ENCODE results near the gene ATAD3C. TPM values are rescaled to one million over a fixed set of nuclear protein-coding genes. Genes with fewer than 3 reads are reported as not detected.
"Not testable (repeated sequence)": the region's sequence is repeated elsewhere in the genome, so short reads cannot be mapped to it uniquely, and the experiment has no call there.

ATAD3C gene
- total and polyA plus RNA-seq, 8 donors = 0.25 to 5.2 (median 1.1) TPM; not detected in 2

GRCh38 chr1:1427820-1428148, 21.7 kb upstream of the ATAD3C start:
- WGBS, 5 donors = 2% methylated on average over 7 to 19 of the region's 22 CpGs; no CpG with 5 or more reads in 3 of the 5 donors
- intact Hi-C loops (cut with DNase I; ENCODE audit: low total_unique reads) = no loop called here
- peaks cover 0 to 29% (median 4%) of the 10 kb centered on the region in 3 donors for H3K27me3 ChIP-seq
- H3K36me3 ChIP-seq = no peaks in the 10 kb centered on the region
- DNase-seq = no peak
- peaks cover 39 to 57% (median 46%) of the 10 kb centered on the region in 4 donors for H3K4me1 ChIP-seq
- no peaks in the 10 kb centered on the region for H3K9me3 ChIP-seq
- H3K27ac ChIP-seq = peak overlapping the region in 3 of 5 donors; percentile 14 to 83 (median 76)
- peak overlapping the region; percentile 38 to 52 (median 48) for H3K4me3 ChIP-seq
- TF ChIP-seq POLR2AphosphoS5 (IDR thresholded peaks at IDR 0.05) (no peak), EP300 (IDR thresholded peaks at IDR 0.05) (no peak), CTCF (IDR thresholded peaks at IDR 0.05) (no peak), POLR2A (IDR thresholded peaks at IDR 0.05) (no peak)

GRCh38 chr1:1428174-1428573, 21.3 kb upstream of the ATAD3C start:
- Histone ChIP-seq H3K9me3 (no peaks in the 10 kb centered on the region), H3K4me3 (no peak overlapping the region), H3K4me1 (peaks cover 42 to 60% (median 47%) of the 10 kb centered on the region in 4 donors), H3K36me3 (no peaks in the 10 kb centered on the region), H3K27me3 (peaks cover 0 to 29% (median 4%) of the 10 kb centered on the region in 3 donors), H3K27ac (peak overlapping the region; percentile 2 to 66 (median 20))
- TF ChIP-seq POLR2A (IDR thresholded peaks at IDR 0.05) = no peak
- intact Hi-C loops (cut with DNase I; ENCODE audit: low total_unique reads) = no loop called here
- WGBS, 5 donors = 75 to 85% (median 81%) methylated on average over 12 to 18 of the region's 19 CpGs
- DNase-seq = peak in 1 of 2 donors; percentile 24

GRCh38 chr1:1428967-1429366, 20.5 kb upstream of the ATAD3C start:
- H3K4me1 ChIP-seq = peaks cover 50 to 68% (median 55%) of the 10 kb centered on the region in 4 donors
- H3K27ac ChIP-seq = peak overlapping the region in 3 of 5 donors; percentile 90 to 96 (median 92)

GRCh38 chr1:1429671-1430073, 19.8 kb upstream of the ATAD3C start:
- WGBS, 5 donors = 51 to 64% (median 57%) methylated on average over 6 of the region's 6 CpGs
- DNase-seq = peak in 1 of 2 donors; percentile 56
- Histone ChIP-seq H3K27ac (peak overlapping the region; percentile 66 to 96 (median 91)), H3K27me3 (peaks cover 0 to 39% (median 4%) of the 10 kb centered on the region in 3 donors), H3K36me3 (no peaks in the 10 kb centered on the region), H3K4me1 (peaks cover 57 to 75% (median 62%) of the 10 kb centered on the region in 4 donors), H3K9me3 (no peaks in the 10 kb centered on the region), H3K4me3 (no peak overlapping the region)
- TF ChIP-seq EP300 (IDR thresholded peaks at IDR 0.05) (no peak), POLR2A (IDR thresholded peaks at IDR 0.05) (no peak), POLR2AphosphoS5 (IDR thresholded peaks at IDR 0.05) (no peak), CTCF (IDR thresholded peaks at IDR 0.05) (no peak)
- intact Hi-C loops (cut with DNase I; ENCODE audit: low total_unique reads) = no loop called here

More at GRCh38 chr1:1428967-1429366, 20.5 kb upstream of the ATAD3C start:
- WGBS, 5 donors = 90 to 96% (median 94%) methylated on average over 5 to 6 of the region's 6 CpGs
- H3K27me3 ChIP-seq = peaks cover 0 to 32% (median 4%) of the 10 kb centered on the region in 3 donors
- H3K9me3 ChIP-seq; DNase-seq; intact Hi-C loops (cut with DNase I; ENCODE audit: low total_unique reads); H3K4me3 ChIP-seq; H3K36me3 ChIP-seq: not testable (repeated sequence)

- Histone ChIP-seq H3K4me1 (peaks cover 64 to 82% (median 68%) of the 10 kb centered on the region in 4 donors), H3K4me3 (peak overlapping the region in 2 of 4 donors; percentile 2 to 21), H3K27me3 (peaks cover 0 to 45% (median 4%) of the 10 kb centered on the region in 3 donors), H3K9me3 (no peaks in the 10 kb centered on the region), H3K27ac (peak overlapping the region; percentile 90 to 96 (median 92)), H3K36me3 (no peaks in the 10 kb centered on the region)
- peak; percentile 81 to 91 for DNase-seq
- TF ChIP-seq EP300 (IDR thresholded peaks at IDR 0.05) = no peak
- TF ChIP-seq CTCF (IDR thresholded peaks at IDR 0.05) = peak in 4 of 7 experiments; percentile 5 to 32 (median 18)
- peak in 2 of 3 donors; percentile 14 to 51 for TF ChIP-seq POLR2AphosphoS5 (IDR thresholded peaks at IDR 0.05)
- 9 to 23% (median 14%) methylated on average over 17 to 35 of the region's 35 CpGs for WGBS, 5 donors
- intact Hi-C loops (cut with DNase I; ENCODE audit: low total_unique reads) = no loop called here
These were observed 19.1 kb upstream of the ATAD3C start for GRCh38 chr1:1430114-1430982.
